NB4 (cell line): ENCODE results near the gene GALNT6.

Experiments
- POLR2A ChIP-seq: IDR thresholded peaks from 2 replicates; pipeline ENCODE4 v1.6.1; 2011; ENCODE audit warnings: mild to moderate bottlenecking; ENCODE audit not compliant: insufficient read length; ENCODE audit errors: extremely low read depth
- TF ChIP-seq, protein P1 (sequence below): IDR thresholded peaks from one replicate; pipeline ENCODE4 v1.5.1; 2012; ENCODE audit warnings: low read depth, low read length

DNA sequence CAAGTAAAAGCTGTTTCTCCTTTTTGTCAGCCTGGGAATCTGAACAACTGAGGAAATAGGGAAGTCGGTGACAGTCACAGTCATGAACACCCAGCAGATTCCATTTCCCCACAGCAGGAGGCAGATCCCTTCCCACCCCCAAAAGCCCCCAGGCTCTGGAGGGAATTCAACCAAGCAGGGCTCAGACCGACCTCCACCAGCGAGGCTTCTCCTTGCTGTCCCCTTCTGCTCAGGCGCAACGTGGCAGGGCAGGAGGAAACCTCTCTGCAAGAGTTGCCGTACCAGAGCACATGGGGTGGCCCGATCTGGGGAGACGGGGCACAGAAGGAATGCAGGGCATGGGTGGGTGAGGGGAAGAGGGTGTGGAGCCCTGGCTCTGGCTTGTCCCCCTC is 319 bp downstream of the GALNT6 start:
- TF ChIP-seq, protein P1, sequence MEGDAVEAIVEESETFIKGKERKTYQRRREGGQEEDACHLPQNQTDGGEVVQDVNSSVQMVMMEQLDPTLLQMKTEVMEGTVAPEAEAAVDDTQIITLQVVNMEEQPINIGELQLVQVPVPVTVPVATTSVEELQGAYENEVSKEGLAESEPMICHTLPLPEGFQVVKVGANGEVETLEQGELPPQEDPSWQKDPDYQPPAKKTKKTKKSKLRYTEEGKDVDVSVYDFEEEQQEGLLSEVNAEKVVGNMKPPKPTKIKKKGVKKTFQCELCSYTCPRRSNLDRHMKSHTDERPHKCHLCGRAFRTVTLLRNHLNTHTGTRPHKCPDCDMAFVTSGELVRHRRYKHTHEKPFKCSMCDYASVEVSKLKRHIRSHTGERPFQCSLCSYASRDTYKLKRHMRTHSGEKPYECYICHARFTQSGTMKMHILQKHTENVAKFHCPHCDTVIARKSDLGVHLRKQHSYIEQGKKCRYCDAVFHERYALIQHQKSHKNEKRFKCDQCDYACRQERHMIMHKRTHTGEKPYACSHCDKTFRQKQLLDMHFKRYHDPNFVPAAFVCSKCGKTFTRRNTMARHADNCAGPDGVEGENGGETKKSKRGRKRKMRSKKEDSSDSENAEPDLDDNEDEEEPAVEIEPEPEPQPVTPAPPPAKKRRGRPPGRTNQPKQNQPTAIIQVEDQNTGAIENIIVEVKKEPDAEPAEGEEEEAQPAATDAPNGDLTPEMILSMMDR: no peak
- TF ChIP-seq POLR2A: no peak
